Stimulated activated naive CD4-positive, alpha-beta T cell treated with Interleukin-2 at 50 U/mL for 16 hours (primary cell): ENCODE data around the gene SEC24D.

Experiments
- DNase-seq: peaks from one replicate; lab custom pipeline; 2025; lab: John Stamatoyannopoulos, UW

Gene SEC24D

DNA sequence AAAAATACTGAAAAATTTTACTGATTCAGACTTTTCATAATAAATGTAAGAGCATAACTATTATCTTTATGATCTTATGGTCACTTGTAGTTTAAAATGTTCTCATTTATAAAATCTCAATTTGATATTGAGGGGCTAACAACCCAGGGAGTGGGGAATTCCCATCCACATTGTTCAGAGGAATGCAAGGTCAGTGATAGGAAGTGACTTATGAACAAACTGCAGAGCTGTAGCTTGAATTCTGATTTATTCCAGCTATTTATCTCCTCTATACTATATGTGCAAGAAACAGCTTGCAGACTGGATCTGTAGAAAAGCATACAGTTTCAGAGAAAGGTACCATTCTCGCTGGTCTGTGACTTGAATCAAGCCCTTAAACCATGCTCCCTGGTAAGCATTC, 61.6 kb downstream of the SEC24D start:
- no peak for DNase-seq

DNA sequence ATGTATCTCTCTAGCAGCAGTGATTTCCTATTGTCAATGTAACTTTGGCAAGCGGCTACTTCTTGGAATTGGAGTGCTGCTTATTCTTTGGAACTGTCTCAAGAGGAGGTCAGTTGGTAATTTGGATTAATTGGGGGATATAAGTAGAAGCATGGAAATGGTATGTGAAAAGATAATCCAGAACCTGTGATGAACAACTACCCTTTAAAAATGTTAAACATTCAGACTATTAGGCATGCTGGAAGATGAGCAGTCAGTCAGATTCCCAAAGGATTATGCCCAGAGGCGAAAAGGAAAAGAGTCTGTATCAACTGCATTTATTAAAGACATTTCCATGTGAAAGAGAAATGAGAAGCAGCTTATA, 62.5 kb downstream of the SEC24D start:
- DNase-seq, result no peak

- DNase-seq, result no peak
Measured at GRCh38 chr4:118772767-118773428, 63.0 kb downstream of the SEC24D start.

DNA sequence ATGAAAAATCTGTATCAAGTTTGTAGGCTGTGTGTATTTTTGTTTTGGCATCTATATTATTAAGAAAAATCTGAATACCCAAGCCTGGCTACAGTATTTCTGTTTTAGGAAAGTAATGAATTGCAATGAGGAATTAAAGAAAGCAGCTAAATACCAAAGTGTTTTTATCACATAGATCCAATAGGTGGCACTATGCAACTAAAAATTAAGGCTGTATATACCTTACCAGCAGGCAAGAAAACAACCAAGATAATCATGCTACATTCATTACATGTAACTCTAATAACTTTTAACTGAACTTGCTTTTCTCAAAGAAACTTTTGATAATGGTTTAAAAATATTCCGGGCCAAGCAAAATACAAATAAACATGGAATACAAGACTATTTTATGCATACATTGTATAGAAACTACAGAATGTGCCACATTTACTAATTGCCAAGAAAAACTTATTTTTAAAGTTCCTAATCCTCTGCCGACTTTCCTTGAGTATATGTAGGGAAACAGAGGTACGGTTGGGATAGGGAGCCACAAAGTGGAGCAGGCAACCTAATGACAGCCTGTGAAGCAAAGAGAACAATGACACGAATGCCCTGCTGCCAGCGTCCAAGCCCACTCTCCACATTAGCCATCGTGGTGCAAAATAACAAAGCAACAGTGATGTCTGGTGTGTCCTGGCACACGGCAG, 63.7 kb downstream of the SEC24D start:
- DNase-seq, result no peak

DNA sequence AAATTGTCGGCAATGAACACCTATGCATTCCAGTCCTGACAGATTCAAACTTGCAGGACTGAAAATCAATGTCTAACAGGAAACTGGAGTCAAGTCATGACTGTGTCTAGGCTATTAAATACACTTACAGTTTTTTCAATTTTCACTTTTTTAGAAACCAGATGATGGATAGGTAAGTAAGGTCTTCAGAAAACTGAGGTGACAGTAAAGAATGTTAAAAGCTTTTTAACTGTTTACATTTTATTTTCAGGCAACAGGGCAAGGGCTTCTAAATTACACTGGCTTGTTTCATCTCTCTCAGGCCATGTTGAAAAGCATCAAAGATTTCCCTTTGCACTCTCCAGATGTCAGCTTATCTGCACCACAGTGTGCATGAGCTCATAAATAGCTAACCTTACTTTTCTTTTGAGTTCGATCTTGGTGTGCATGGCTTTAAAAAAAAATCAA, 65.2 kb downstream of the SEC24D start:
- no peak for DNase-seq

- DNase-seq, result no peak
Measured at GRCh38 chr4:118769161-118769560, 66.8 kb downstream of the SEC24D start.

DNA sequence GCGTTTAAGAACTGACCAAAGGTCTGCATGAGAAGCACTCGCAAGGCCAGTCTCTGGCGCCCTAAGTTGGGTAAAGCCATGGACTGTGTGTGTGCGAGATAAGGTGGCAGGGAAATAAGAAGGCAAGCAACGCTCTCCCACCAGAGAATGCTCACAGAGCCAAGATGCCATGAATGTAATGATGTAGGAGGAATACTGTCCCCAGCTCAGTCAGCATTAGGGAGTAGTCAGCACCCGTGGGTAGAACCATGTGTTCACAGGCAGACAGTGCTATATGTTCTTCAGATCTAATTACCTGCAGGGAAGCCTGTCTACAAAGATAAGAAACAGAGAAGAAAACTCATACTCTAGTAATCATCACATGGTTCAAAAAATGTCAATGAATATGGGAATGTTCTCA, 68.8 kb downstream of the SEC24D start:
- DNase-seq, result no peak

DNA sequence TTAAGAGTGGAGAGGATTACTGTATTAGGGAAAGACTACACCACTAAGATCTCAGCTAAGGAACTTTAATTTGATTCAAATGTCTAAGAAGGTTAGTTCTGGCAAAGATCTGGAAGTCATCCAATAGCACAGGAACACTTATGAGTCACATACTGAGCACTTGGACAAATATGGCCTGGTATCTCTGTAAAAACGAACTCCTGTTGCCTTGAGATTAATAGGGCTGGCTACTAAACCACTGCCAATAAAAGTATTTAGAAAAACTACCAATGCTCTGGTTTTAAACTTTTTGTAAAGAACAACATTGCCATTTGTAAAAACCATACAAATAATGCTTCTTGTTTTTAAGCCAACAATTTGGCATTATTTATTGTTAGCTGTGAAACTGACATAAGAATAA, 70.5 kb downstream of the SEC24D start:
- DNase-seq, result no peak

GRCh38 chr4:118762730-118763477, 73.0 kb downstream of the SEC24D start:
- DNase-seq, result no peak

GRCh38 chr4:118762155-118762554, 73.8 kb downstream of the SEC24D start:
- DNase-seq, result no peak

- no peak for DNase-seq
Measured at GRCh38 chr4:118761397-118762016, 74.4 kb downstream of the SEC24D start.

GRCh38 chr4:118760493-118760892, 75.4 kb downstream of the SEC24D start:
- DNase-seq, result no peak

DNA sequence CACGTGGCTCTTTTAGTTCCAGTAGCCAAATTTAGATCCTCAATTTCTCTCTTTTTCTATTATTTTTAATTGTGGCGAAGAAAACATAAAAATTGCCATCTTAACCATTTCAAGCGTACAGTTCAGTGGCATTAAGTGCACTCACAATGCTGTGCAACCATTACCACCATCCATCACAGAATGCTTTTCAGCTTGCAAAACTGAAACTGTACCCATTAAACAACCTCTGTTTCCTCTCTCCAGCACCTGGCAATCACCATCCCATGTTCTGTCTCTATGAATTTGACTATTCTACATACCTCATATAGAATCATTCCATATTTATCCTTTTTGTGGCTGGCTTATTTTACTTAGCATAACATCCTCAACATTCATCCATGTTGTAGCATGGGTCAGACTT, 75.8 kb downstream of the SEC24D start:
- DNase-seq, result no peak

GRCh38 chr4:118759481-118759880, 76.4 kb downstream of the SEC24D start:
- DNase-seq, result no peak

DNA sequence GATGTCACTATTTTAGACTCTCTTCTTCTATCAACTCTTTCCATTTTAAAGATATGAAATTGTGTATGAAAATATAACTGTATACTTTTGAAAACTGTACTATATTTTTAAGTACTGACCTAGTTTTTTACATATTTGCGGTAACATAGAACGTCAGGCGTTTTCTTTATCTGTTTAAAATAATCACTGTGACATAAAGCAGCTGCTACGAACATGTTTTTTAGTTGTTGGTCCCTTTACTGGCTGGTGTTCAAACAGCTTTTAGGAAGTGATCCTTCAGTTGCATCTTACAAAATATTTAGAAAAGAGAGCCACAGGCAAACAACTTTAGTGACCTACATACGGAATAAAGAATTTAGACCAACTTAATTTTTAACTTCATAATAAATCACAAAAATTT, 77.6 kb downstream of the SEC24D start:
- no peak for DNase-seq

GRCh38 chr4:118757761-118758251, 78.1 kb downstream of the SEC24D start:
- no peak for DNase-seq

- DNase-seq, result no peak
Measured at GRCh38 chr4:118756958-118757357, 79.0 kb downstream of the SEC24D start.

DNA sequence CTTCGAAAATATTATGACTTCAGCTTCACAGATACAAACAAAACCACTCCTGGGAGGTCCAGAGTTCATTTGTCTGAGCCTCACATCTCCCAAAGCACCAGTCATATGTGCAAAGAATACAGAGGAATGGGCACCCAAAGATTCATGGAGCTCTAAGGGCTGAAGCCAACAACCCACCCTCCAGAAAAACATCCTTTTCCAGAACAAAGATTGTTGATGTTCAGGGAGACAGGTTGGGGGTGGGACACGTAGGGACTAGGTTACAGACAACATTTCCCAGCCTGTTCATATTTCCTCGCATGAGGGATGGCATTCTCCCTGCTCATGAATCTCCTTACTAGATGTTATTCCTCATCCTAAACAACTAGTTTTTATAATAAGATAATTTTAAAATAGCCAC, 79.5 kb downstream of the SEC24D start:
- no peak for DNase-seq

GRCh38 chr4:118755438-118756226, 80.3 kb downstream of the SEC24D start:
- DNase-seq, result no peak

DNA sequence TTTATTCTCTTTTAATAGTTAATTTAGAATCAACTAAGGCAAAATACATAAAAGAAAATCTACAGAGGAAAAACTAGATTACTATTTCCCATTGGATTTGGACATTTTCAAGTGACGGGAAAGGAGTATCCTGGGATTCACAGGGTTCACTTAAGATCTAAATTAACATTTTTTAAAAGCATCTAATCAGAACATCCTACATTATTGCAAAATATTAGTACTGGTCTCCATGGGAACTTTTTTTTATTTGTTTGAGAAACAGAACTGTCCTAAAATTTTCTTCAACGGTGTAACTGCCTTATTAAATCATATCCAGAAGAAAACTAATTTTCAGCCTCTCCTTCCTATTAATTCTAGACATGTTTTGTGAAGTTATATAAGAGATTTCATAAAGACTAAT, 81.0 kb downstream of the SEC24D start:
- DNase-seq, result no peak

GRCh38 chr4:118753685-118754084, 82.2 kb downstream of the SEC24D start:
- DNase-seq, result no peak

DNA sequence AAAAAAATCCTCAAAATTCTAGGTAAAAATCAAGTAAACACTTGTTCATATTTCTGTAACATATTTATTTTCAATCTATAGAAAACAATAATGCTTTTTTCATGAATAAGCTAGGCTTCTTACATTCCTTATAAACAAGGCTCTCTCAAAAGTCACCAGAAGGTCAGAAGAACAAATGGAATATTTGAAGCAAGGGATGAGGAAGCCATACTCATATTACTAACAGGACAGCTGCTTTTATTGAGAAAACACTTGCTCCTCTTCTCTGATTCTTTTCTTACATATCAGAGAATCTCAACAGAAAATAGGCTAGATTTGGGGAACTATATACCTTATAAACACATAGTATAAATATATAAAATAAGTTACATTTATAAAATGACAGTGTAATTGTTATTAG, 82.8 kb downstream of the SEC24D start:
- no peak for DNase-seq
